HG02884 (cell line): ENCODE measurements around the gene SPATA13.

ENCODE experiments used
- ATAC-seq: cut with Tn5 transposase; IDR thresholded peaks from one replicate; pipeline ENCODE4 v1.9.1; 2021; ENCODE audit warnings: mild to moderate bottlenecking, moderate library complexity; ENCODE audit not compliant: unreplicated experiment

Gene SPATA13

DNA sequence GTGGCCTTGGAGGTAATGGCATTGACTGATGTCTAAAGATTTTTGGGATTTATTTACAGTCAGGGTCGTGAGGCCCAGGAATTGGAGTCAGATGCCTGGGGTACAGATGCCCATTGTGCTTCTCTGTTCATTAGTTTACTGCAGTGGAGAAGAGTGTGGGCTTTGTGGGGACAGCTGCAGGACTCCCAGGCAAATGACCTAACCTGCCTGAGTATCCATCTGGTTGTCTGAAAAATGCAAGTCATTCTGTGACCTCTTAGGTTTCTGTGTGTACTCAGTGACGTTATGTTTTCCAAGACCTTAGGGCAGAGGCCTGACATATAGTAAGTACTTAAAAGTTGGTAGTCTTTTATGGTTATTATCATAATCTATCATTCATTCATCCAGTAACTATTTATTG, 60.5 kb downstream of the SPATA13 start:
- no peak for ATAC-seq

DNA sequence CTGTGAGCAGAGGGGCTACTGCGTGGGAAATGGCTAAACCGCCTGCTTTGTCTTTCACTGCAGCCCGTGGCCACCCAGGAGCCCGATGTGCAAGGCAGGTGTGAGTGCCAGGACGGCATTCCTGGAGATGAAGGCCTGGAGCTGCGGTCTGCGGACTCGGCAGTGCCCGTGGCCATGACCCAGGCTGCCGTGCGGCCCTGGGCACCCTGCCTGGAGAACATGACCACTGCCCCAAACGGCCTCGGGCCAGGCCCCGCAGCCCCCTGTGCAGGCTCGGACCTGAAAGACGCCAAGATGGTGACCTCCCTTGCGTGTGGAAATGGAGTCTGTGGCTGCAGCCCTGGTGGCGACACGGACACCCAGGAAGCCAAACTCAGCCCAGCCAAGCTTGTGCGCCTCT, 62.2 kb downstream of the SPATA13 start:
- no peak for ATAC-seq

GRCh38 chr13:24223341-24224231, 63.1 kb downstream of the SPATA13 start:
- no peak for ATAC-seq

GRCh38 chr13:24224232-24224680, 63.7 kb downstream of the SPATA13 start:
- no peak for ATAC-seq

- ATAC-seq, result no peak
Measured at GRCh38 chr13:24225062-24225461, 64.5 kb downstream of the SPATA13 start.

- ATAC-seq, result no peak
Measured at GRCh38 chr13:24225930-24226329, 65.4 kb downstream of the SPATA13 start.

GRCh38 chr13:24226762-24227161, 66.2 kb downstream of the SPATA13 start:
- ATAC-seq, result no peak

GRCh38 chr13:24228852-24229458, 68.4 kb downstream of the SPATA13 start:
- ATAC-seq, result no peak

- ATAC-seq, result no peak
Measured at GRCh38 chr13:24230428-24231072, 70.0 kb downstream of the SPATA13 start.

- ATAC-seq, result no peak
Measured at GRCh38 chr13:24231377-24231776, 70.9 kb downstream of the SPATA13 start.

DNA sequence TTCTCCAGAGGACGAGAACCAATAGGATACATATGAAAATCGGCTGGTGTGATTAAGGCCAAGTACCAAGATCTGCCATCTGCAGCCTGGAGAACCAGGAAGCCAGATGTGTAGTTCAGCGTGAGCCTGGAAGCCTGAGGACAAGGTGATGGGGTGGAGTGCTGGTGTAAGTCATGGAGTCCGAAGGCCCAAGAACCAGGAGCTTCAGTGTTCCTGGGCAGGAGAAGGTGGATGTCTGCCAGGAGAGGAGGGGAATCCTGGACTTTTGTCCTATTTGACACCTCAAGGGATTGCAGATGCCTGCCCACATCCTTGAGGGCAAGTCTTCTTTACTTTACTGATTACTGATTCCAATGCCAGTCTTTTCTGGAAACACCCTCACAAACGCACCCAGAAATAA, 71.5 kb downstream of the SPATA13 start:
- no peak for ATAC-seq

DNA sequence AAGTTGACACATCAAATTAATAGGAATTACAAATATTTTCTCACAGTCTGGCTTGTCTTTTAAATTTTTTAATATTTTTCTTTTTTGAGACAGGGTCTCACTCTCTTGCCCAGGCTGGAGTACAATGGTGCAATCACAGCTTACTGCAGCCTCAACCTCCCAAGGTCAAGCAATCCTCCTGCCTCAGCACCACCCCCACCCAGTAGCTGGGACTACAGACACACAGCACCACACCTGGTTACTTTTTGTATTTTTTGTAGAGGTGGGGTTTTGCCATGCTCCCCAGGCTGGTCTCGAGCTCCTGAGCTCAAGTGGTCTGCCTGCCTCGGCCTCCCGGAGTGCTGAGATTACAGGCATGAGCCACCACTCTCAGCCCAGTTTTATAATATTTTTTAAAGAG, 72.0 kb downstream of the SPATA13 start:
- ATAC-seq, result no peak

- ATAC-seq, result no peak
Measured at GRCh38 chr13:24233351-24233901, 72.9 kb downstream of the SPATA13 start.

GRCh38 chr13:24234200-24234915, 73.8 kb downstream of the SPATA13 start:
- no peak for ATAC-seq

GRCh38 chr13:24237356-24237755, 76.8 kb downstream of the SPATA13 start:
- no peak for ATAC-seq

- ATAC-seq, result no peak
Measured at GRCh38 chr13:24241336-24241735, 80.8 kb downstream of the SPATA13 start.

- no peak for ATAC-seq
Measured at GRCh38 chr13:24242100-24242499, 81.6 kb downstream of the SPATA13 start.

DNA sequence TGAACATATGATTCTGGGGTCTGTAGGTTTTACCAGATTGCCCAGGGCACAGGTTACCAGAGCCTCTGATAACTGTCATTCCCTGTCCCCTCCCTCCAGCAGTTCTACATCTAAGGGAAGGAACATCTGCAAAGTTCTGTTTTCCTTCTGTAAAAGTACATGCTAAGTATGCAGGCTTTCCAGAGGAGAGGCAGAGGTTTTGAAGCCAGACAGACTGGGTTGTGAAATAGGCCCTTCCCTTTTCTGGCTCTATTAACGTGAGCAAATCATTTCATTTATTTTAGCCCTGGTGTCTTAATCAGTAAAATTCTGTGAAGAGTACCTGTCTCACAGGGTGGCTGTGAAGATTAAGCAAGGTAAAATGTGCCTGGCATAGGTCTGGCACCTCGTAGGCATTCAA, 82.8 kb downstream of the SPATA13 start:
- no peak for ATAC-seq

- ATAC-seq, result no peak
Measured at GRCh38 chr13:24244802-24245201, 84.3 kb downstream of the SPATA13 start.

DNA sequence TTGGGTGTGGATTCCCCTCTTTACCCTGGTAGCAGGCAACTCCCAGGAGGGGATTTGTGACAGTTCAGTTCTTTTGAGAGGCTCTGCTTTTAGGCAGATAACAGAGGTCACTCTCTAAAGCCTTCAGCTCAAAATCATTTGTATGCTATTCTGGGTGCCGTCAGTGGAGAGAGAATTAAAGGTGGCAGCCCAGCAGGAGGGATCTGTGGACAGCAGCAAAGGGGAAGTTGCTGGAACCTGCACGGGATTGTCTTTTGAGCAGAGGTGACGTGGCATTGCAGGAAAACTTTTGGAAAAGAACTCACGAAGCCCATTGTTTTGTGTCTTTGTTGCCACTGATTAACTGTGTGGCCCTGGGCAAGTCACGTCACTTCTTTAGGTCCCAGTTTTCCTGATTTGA, 86.5 kb downstream of the SPATA13 start:
- no peak for ATAC-seq

DNA sequence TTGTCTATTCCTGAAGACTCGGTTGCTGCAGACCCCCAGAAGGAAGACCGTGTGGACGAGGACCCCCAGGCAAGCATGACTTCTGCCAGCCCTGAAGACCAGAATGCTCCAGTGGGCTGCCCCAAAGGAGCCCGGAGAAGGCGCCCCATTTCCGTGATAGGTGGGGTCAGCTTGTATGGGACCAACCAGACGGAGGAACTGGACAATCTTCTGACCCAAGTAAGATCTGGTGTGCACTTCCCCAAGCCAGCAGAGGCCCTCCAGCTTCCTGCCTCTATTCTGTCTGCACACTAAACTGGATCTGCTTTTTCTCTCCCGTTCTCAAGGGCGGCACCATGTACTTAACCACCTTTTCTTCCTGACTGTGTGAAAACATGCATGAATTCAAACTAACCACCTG, 89.1 kb downstream of the SPATA13 start:
- no peak for ATAC-seq
